HepG2 (cell line): ENCODE data around the gene NUDT17. TPM values are rescaled to one million over a fixed set of nuclear protein-coding genes. Genes with fewer than 3 reads are reported as not detected.

Experiments
- ARID2 ChIP-seq: sonication (generic); formaldehyde crosslinking; IDR thresholded peaks from 2 replicates; pipeline ENCODE4 v1.8.1; 2022; ENCODE audit warnings: mild to moderate bottlenecking, missing genetic modification reagents, borderline replicate concordance
- FIP1L1 ChIP-seq: fragments of 200-400 bp; formaldehyde crosslinking; IDR thresholded peaks from 2 replicates; pipeline ENCODE4 v1.6.1; 2018; ENCODE audit warnings: low read depth, mild to moderate bottlenecking, low read length, moderate library complexity, borderline replicate concordance; ENCODE audit not compliant: insufficient read depth
- GMEB1 ChIP-seq: sonication (generic); formaldehyde crosslinking; IDR thresholded peaks from 2 replicates; pipeline ENCODE4 v1.5.1; 2020; ENCODE audit warnings: missing genetic modification reagents, mild to moderate bottlenecking, borderline replicate concordance
- MTA1 ChIP-seq: sonication (generic); formaldehyde crosslinking; IDR thresholded peaks from 2 replicates; pipeline ENCODE4 v1.4.0; 2020; ENCODE audit warnings: missing genetic modification reagents, mild to moderate bottlenecking, borderline replicate concordance
- NBN ChIP-seq: fragments of 450-650 bp; conservative IDR thresholded peaks from 2 replicates; pipeline ENCODE4 v1.6.1; 2017
- NCOA1 ChIP-seq: sonication (generic); formaldehyde crosslinking; IDR thresholded peaks from 2 replicates; pipeline ENCODE4 v1.9.0; 2021; ENCODE audit warnings: missing genetic modification reagents
- PHB2 ChIP-seq: fragments of 450-650 bp; IDR thresholded peaks from 2 replicates; pipeline ENCODE4 v1.6.1; 2018; ENCODE audit not compliant: partially characterized antibody
- REXO4 ChIP-seq: sonication (generic); formaldehyde crosslinking; IDR thresholded peaks from 2 replicates; pipeline ENCODE4 v1.8.0; 2022; ENCODE audit warnings: missing genetic modification reagents, mild to moderate bottlenecking, borderline replicate concordance
- RXRA ChIP-seq: sonication (generic); formaldehyde crosslinking; IDR thresholded peaks from 2 replicates; pipeline ENCODE4 v1.5.1; 2020; ENCODE audit warnings: missing genetic modification reagents
- SMARCE1 ChIP-seq: fragments of 450-650 bp; IDR thresholded peaks from 2 replicates; pipeline ENCODE4 v1.6.1; 2017; ENCODE audit warnings: borderline replicate concordance
- SRSF9 ChIP-seq: fragments of 200-400 bp; formaldehyde crosslinking; IDR thresholded peaks from 2 replicates; pipeline ENCODE4 v1.6.1; 2018; ENCODE audit warnings: borderline replicate concordance, mild to moderate bottlenecking, low read depth, low read length; ENCODE audit not compliant: insufficient read depth, poor library complexity, severe bottlenecking
- TAF1 ChIP-seq: sonication (generic); formaldehyde crosslinking; IDR thresholded peaks from 2 replicates; pipeline ENCODE4 v1.4.0; 2020; ENCODE audit warnings: missing genetic modification reagents
- ZFP91 ChIP-seq: sonication (generic); formaldehyde crosslinking; IDR thresholded peaks from 2 replicates; pipeline ENCODE4 v1.9.0; 2022; ENCODE audit warnings: missing genetic modification reagents, mild to moderate bottlenecking, borderline replicate concordance
- ZFX ChIP-seq: sonication (generic); formaldehyde crosslinking; IDR thresholded peaks from 2 replicates; pipeline ENCODE4 v1.4.0; 2020; ENCODE audit warnings: mild to moderate bottlenecking, low read depth, missing genetic modification reagents, moderate library complexity
- ZNF841 ChIP-seq: sonication (generic); formaldehyde crosslinking; IDR thresholded peaks from 2 replicates; pipeline ENCODE4 v1.8.1; 2023; ENCODE audit warnings: missing genetic modification reagents, borderline replicate concordance
- polyA plus RNA-seq, 8 experiments: library from polyadenylated mRNA; depleted of rRNA in 3 of 8; stranded (reverse) in 7 of 8; unstranded in 1 of 8; fragments of >200 nt; fragmentation: Illumina TruSeq in 4 of 8; extraction: Trizol in 4 of 8; gene quantifications; 2 replicates each; pipeline versions ENCODE4 v1.2.1 to v1.2.3, GENCODE V29; 2011 to 2016; ENCODE audit warnings: low read depth in 4 of 8, missing spikeins in 1 of 8, mixed read lengths in 1 of 8; ENCODE audit not compliant: insufficient read depth in 1 of 8
- total RNA-seq, 5 experiments: library from RNA; depleted of rRNA; stranded (reverse); fragments of >200 nt; fragmentation: Illumina TruSeq; extraction: Trizol; gene quantifications; 2 replicates each; pipeline ENCODE4 v1.2.3, GENCODE V29; 2016; ENCODE audit warnings: low read depth in 1 of 5
- TF ChIP-seq, protein P1 (sequence below): sonication (generic); formaldehyde crosslinking; IDR thresholded peaks from 2 replicates; pipeline ENCODE4 v1.9.0; 2021; ENCODE audit warnings: missing genetic modification reagents, borderline replicate concordance
- TF ChIP-seq, protein P2 (sequence below): sonication (generic); formaldehyde crosslinking; IDR thresholded peaks from 2 replicates; pipeline ENCODE4 v1.4.0; 2020; ENCODE audit warnings: mild to moderate bottlenecking, missing genetic modification reagents, borderline replicate concordance

Gene NUDT17
- total and polyA plus RNA-seq, 2 of the 13 experiments (the other 11 are each of a cell fraction or from before 2014, with no cell fraction given): 2.6 to 5.8 TPM

DNA sequence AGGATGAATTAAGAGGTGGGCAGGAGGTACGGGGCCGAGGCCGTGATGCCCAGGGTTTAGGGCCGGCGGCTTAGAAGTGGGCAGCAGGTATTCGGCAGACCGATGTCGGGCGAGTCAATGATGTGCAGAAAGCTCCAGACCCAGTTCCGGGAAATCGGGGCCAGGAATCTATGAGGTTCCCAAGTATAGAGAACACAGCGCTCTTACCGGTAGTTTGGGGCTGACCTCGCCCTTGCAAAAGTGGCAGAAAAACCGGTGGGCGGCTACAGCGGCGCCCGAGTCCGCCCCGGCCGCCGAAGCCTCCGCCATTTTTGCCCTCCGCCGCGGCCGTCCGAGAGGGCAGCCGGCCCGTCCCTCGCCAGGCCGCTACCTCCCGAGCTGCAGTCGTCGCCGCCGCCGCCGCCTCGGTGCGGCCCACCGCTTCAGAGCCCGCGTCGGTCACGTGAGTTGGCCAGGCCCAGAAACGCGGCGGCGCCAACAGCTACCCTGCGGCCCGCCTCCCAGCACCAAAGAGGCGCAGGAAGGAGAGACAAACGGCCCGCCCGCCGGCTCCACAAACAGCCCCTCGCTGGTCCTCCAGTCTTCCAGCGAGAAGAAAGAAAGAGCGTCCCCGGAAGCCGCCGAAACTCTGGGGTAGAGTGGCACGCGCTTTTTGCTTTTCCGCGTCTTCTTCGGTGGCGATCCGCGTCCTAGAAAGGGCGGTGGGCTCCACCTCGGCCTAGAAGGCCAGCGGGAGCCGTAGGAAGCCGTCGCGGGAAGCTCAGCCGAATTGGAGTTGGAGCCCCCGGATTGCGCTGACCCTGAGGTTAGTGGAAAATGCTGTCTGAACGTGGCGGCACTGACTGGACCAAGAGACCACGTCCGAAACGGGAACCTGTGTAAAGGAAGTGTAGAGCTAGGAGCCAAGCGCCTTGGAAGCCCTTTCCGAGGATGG lies 21.6 kb upstream of the NUDT17 start, which contains the start of the genes POLR3C and RNF115 (continued):
- TF ChIP-seq, protein P1, sequence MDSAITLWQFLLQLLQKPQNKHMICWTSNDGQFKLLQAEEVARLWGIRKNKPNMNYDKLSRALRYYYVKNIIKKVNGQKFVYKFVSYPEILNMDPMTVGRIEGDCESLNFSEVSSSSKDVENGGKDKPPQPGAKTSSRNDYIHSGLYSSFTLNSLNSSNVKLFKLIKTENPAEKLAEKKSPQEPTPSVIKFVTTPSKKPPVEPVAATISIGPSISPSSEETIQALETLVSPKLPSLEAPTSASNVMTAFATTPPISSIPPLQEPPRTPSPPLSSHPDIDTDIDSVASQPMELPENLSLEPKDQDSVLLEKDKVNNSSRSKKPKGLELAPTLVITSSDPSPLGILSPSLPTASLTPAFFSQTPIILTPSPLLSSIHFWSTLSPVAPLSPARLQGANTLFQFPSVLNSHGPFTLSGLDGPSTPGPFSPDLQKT (CRISPR knock-in tag): no peak
- TF ChIP-seq REXO4: no peak
- peak; percentile 89; the same call in 1 of the 2 replicates for TF ChIP-seq ZFP91 (CRISPR knock-in tag)
- TF ChIP-seq FIP1L1: no peak
- TF ChIP-seq, protein P2, sequence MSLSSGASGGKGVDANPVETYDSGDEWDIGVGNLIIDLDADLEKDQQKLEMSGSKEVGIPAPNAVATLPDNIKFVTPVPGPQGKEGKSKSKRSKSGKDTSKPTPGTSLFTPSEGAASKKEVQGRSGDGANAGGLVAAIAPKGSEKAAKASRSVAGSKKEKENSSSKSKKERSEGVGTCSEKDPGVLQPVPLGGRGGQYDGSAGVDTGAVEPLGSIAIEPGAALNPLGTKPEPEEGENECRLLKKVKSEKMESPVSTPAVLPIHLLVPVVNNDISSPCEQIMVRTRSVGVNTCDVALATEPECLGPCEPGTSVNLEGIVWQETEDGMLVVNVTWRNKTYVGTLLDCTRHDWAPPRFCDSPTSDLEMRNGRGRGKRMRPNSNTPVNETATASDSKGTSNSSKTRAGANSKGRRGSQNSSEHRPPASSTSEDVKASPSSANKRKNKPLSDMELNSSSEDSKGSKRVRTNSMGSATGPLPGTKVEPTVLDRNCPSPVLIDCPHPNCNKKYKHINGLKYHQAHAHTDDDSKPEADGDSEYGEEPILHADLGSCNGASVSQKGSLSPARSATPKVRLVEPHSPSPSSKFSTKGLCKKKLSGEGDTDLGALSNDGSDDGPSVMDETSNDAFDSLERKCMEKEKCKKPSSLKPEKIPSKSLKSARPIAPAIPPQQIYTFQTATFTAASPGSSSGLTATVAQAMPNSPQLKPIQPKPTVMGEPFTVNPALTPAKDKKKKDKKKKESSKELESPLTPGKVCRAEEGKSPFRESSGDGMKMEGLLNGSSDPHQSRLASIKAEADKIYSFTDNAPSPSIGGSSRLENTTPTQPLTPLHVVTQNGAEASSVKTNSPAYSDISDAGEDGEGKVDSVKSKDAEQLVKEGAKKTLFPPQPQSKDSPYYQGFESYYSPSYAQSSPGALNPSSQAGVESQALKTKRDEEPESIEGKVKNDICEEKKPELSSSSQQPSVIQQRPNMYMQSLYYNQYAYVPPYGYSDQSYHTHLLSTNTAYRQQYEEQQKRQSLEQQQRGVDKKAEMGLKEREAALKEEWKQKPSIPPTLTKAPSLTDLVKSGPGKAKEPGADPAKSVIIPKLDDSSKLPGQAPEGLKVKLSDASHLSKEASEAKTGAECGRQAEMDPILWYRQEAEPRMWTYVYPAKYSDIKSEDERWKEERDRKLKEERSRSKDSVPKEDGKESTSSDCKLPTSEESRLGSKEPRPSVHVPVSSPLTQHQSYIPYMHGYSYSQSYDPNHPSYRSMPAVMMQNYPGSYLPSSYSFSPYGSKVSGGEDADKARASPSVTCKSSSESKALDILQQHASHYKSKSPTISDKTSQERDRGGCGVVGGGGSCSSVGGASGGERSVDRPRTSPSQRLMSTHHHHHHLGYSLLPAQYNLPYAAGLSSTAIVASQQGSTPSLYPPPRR (CRISPR knock-in tag): no peak; the same call in 1 of the 2 replicates
- peak; percentile 48; the same call in 1 of the 2 replicates for TF ChIP-seq RXRA (CRISPR knock-in tag)
- TF ChIP-seq NCOA1 (CRISPR knock-in tag): no peak
- TF ChIP-seq ZNF841 (CRISPR knock-in tag): no peak
- peak; percentile 99 for TF ChIP-seq ZFX (CRISPR knock-in tag)
- TF ChIP-seq SRSF9: no peak
- TF ChIP-seq ARID2 (CRISPR knock-in tag): no peak
- TF ChIP-seq NBN: no peak
- TF ChIP-seq GMEB1 (CRISPR knock-in tag): peak; percentile 78; the same call in 1 of the 2 replicates
- peak; percentile 93 for TF ChIP-seq TAF1 (CRISPR knock-in tag)
- peak; percentile 70; the same call in 1 of the 2 replicates for TF ChIP-seq MTA1 (CRISPR knock-in tag)
- no peak for TF ChIP-seq PHB2
- TF ChIP-seq SMARCE1: no peak
